ENCODE measurements around the gene TCF7L1.
"Not testable (repeated sequence)": the region's sequence is repeated elsewhere in the genome, so short reads cannot be mapped to it uniquely, and the experiment has no call there.

TCF7L1 gene

DNA sequence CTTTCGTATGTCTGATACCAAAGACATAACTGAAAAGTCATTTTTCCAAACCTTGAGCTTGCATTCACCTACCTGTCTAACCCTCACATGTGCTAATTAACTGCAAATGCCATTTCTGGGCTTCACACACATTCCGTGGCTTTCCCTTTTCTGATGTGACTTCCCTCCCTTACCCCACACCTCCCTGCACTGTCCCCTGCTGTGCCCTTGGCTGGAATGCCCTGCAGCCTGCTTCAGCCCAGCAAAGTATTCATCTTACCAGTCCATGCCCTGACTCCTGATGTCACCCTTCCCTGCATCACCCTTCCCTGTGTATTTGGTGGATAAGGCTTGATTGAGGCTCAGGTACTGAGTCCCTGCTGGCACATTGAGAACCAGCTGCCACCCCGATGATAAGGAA, 209.0 kb downstream of the TCF7L1 start:
- Histone ChIP-seq H3K4me1 (peaks cover 0 to 9% (median 2%) of the 10 kb centered on the region in 4 donors), H3K9me3 (no peaks in the 10 kb centered on the region), H3K36me3 (peaks cover 17 to 49% (median 31%) of the 10 kb centered on the region in 3 donors), H3K4me3 (no peak overlapping the region), H3K27me3 (peaks cover 0 to under 1% of the 10 kb centered on the region in 2 donors), H3K27ac (no peak overlapping the region)
- no peak for DNase-seq
- TF ChIP-seq, protein P1, sequence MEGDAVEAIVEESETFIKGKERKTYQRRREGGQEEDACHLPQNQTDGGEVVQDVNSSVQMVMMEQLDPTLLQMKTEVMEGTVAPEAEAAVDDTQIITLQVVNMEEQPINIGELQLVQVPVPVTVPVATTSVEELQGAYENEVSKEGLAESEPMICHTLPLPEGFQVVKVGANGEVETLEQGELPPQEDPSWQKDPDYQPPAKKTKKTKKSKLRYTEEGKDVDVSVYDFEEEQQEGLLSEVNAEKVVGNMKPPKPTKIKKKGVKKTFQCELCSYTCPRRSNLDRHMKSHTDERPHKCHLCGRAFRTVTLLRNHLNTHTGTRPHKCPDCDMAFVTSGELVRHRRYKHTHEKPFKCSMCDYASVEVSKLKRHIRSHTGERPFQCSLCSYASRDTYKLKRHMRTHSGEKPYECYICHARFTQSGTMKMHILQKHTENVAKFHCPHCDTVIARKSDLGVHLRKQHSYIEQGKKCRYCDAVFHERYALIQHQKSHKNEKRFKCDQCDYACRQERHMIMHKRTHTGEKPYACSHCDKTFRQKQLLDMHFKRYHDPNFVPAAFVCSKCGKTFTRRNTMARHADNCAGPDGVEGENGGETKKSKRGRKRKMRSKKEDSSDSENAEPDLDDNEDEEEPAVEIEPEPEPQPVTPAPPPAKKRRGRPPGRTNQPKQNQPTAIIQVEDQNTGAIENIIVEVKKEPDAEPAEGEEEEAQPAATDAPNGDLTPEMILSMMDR (IDR thresholded peaks at IDR 0.05) = no peak
- intact Hi-C loops (cut with DNase I; ENCODE audit: low total_unique reads) = no loop called here

DNA sequence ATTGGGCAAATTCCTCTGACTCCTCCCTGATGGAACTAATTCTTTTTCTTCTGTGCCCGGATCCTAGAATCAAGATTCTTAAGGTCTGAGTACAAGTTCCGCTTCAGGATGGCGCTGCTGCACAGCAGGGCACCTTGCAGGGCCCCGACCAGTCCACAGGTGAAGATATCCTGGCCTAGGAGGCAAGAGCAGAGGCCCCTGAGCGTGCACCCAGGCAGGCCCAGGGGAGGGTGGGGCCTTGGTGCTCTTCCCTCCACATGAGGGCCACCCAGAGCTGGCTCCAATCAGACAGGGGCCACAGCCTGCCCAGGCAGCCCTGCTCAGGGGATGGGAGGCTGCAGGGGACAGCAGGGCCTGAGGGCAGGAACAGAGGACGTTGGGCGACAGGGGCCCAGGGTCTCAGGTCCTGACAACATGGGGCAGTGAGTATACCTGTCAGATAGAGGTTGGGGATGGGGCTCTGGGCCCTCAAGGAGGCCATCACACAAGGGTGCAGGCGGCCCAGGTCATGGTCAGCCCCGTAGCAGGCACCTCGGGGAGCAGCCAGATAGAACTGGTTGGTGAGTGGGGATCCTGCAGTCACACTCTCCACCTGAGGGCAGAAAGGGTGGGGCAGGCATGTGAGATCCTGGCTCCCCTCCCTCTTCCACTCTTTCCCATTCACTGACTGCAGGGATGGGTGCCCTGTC, 210.2 kb downstream of the TCF7L1 start:
- H3K4me3 ChIP-seq; DNase-seq; H3K4me1 ChIP-seq; H3K9me3 ChIP-seq; H3K27me3 ChIP-seq; intact Hi-C loops (cut with DNase I; ENCODE audit: low total_unique reads); H3K27ac ChIP-seq: not testable (repeated sequence)
- peaks cover 28 to 61% (median 31%) of the 10 kb centered on the region in 3 donors for H3K36me3 ChIP-seq

DNA sequence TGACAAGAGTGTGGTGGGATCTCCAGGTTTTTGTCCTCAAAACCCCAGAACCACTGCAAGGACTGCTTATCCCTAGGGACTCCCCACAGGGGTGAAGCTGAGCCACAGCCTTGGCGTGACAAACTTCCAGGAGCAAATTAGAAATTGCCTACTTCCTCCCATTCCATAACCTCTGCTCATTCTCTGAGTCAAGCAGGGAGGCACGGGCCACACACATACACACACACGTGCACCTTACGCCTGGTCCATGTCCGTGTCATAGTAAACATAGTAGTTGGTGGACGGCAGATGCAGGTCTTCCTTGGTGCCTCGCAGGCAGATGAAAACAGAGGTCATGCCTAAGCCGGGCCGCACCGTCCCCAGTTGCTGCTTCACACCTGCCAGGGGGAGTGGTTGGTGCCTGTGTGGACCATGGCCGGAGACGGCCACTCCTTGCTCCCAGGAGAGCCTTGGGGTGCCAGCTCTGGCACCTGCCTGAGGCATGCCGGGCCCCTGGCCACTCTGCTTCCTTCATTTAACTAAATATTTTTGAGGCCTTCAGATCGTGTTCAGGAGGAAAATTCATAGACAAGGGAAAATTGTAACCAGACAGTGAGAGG, 211.3 kb downstream of the TCF7L1 start:
- TF ChIP-seq, protein P1 (IDR thresholded peaks at IDR 0.05) = no peak
- Histone ChIP-seq H3K4me3 (no peak overlapping the region), H3K4me1 (peaks cover 0 to 9% (median 2%) of the 10 kb centered on the region in 4 donors), H3K27ac (no peak overlapping the region), H3K27me3 (no peaks in the 10 kb centered on the region), H3K9me3 (no peaks in the 10 kb centered on the region), H3K36me3 (peaks cover 28 to 72% (median 36%) of the 10 kb centered on the region in 3 donors)
- no peak for DNase-seq
- intact Hi-C loops (cut with DNase I; ENCODE audit: low total_unique reads) = no loop called here

DNA sequence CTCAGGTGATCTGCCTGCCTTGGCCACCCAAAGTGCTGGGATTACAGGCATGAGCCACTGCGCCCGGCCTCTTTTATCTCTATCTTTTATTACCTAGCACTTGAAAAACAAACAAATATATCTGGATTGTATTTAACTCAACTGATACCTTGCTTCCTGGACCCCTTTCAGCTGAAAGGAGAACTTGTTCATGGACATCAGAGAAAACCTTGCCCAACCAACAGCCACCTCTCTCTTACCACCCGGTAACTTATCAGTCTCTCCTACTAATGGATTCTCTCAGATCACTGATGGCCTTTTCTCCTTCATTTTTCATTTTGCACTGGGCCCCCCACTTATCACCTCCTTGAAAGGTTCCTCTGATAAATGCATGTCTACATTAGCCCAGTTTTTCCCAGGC, 214.4 kb downstream of the TCF7L1 start:
- Histone ChIP-seq H3K36me3 (peaks cover 44 to 90% (median 57%) of the 10 kb centered on the region in 3 donors), H3K9me3 (no peaks in the 10 kb centered on the region), H3K4me3 (no peak overlapping the region), H3K27ac (no peak overlapping the region), H3K4me1 (peaks cover 0 to 5% (median 2%) of the 10 kb centered on the region in 4 donors), H3K27me3 (no peaks in the 10 kb centered on the region)
- TF ChIP-seq, protein P1 (IDR thresholded peaks at IDR 0.05) = no peak
- no peak for DNase-seq
- intact Hi-C loops (cut with DNase I; ENCODE audit: low total_unique reads) = no loop called here

DNA sequence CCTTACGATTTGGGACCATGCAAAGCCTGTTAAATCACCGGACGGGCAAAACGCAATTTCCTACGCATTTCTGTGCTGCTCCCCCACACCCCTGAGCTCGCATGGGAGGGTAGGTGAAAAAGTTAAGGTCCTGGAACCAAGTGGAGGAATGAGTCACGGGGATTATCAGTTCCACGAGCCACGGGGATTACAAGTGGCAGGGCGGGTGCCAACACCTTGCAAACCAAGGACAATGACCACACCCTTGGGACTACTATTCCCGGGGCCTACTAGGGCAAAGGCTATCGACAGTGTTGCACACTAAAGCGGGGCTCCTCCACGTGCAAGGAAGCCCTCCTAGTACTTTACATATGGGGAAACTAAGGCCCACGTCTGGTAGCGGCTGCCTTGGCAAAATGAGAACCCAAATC, 220.7 kb downstream of the TCF7L1 start:
- intact Hi-C loops (cut with DNase I; ENCODE audit: low total_unique reads) = loop anchor here (1.0 kb wide), 1 partner anchor 26 kb away; no protein-coding TSS in a partner anchor
- Histone ChIP-seq H3K36me3 (peaks cover 21 to 42% (median 42%) of the 10 kb centered on the region in 3 donors), H3K4me1 (peaks cover 0 to 38% (median 29%) of the 10 kb centered on the region in 4 donors), H3K4me3 (peak overlapping the region; percentile 62 to 80), H3K9me3 (no peaks in the 10 kb centered on the region), H3K27ac (peak overlapping the region; percentile 86 to 92), H3K27me3 (no peaks in the 10 kb centered on the region)
- DNase-seq = peak in 1 of 2 donors; percentile 34
- TF ChIP-seq, protein P1 (IDR thresholded peaks at IDR 0.05) = no peak

Data from tibial artery (tissue), 4 donors.